ENCODE results near the gene LPCAT1. TPM values are rescaled to one million over a fixed set of nuclear protein-coding genes. Genes with fewer than 3 reads are reported as not detected.
A peak's percentile ranks its signal among the peaks of the same experiment; 100 is the strongest.

Gene LPCAT1
- total and polyA plus RNA-seq, 2 experiments from 2014 or later, result 78.0 to 255 TPM

DNA sequence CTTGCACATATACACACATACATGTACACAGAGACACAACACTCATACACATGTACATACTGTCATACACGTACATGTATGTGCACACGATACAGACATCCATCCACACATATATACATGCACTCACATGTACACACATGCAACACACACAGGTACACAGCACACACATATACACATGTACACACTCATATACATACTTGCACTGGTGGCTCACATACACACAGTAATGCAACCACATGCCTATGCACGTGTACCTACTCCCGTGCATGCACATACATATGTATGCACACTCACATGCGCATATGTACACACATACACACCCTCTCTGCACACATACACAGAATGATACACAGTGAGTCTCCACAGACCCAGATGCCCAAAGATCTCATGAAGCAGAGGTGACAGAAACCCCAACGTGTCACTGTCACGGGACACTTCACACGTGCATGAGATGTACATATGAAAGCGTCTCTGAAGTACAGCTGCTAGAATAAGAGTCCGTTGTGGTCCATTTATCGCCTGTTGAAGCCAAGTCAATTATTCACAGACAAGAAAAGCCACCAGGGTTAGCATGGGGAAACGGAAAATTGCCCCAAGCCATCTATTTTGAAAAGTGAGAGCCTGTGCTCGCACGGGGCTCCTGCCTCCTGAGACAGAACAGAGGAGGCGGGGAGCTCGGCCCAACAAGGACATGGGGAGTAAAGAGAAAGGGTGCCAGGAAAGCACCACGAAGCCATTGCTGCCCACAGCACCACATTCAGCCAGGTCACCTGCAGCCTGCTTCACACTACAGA lies 24.9 kb downstream of the LPCAT1 start:
- Histone ChIP-seq H3K4me2 (no peak overlapping the region), H3K4me3 (no peak overlapping the region), H3K79me2 (replicated peaks; ENCODE audit: insufficient read depth) (peaks cover 88% of the 10 kb centered on the region), H3K36me3 (ENCODE audit: insufficient read depth) (0 out of 2 replicates have a peak, but pooled peaks cover 9% of the 10 kb centered on the region), H3K4me1 (ENCODE audit: insufficient read depth) (peaks cover 16% of the 10 kb centered on the region; the same call in 1 of the 2 replicates), H3F3A (replicated peaks; ENCODE audit: low read depth) (peaks cover 14% of the 10 kb centered on the region; the same call in 1 of the 2 replicates), H3K27me3 (ENCODE audit: insufficient read depth) (no peaks in the 10 kb centered on the region), H2AFZ (no peak overlapping the region), H3K27ac (ENCODE audit: low read depth) (peak overlapping the region; percentile 45; the same call in 1 of the 2 replicates), H4K20me1 (replicated peaks; ENCODE audit: insufficient read depth) (peaks cover 62% of the 10 kb centered on the region), H3K9me2 (ENCODE audit: insufficient read depth) (no peaks in the 10 kb centered on the region)
- ATAC-seq (no peak), DNase-seq (ENCODE audit: low spot score) (no peak)
- Mint-ChIP-seq H3K9me3 (no peaks in the 10 kb centered on the region), H3K36me3 (ENCODE audit: low read depth) (peaks cover 60% of the 10 kb centered on the region), H3K4me1 (peaks cover 22% of the 10 kb centered on the region), H3K27ac (no peak overlapping the region), H3K4me3 (no peak overlapping the region), H3K27me3 (ENCODE audit: insufficient read depth, low read depth, poor library complexity) (peaks cover 16% of the 10 kb centered on the region)
- TF ChIP-seq ZNF114 (CRISPR knock-in tag; IDR thresholded peaks at IDR 0.05), result no peak
- TF ChIP-seq ZNF331 (CRISPR knock-in tag; IDR thresholded peaks at IDR 0.05; ENCODE audit: low read depth), result no peak
- no peak for TF ChIP-seq JUNB (IDR thresholded peaks at IDR 0.05; ENCODE audit: unreplicated experiment)
- TF ChIP-seq POLR2AphosphoS5 (IDR thresholded peaks at IDR 0.05; ENCODE audit: low read depth), result no peak
- no peak for TF ChIP-seq EZH2 (IDR thresholded peaks at IDR 0.05; ENCODE audit: low read depth, unreplicated experiment)
- TF ChIP-seq, protein P1, sequence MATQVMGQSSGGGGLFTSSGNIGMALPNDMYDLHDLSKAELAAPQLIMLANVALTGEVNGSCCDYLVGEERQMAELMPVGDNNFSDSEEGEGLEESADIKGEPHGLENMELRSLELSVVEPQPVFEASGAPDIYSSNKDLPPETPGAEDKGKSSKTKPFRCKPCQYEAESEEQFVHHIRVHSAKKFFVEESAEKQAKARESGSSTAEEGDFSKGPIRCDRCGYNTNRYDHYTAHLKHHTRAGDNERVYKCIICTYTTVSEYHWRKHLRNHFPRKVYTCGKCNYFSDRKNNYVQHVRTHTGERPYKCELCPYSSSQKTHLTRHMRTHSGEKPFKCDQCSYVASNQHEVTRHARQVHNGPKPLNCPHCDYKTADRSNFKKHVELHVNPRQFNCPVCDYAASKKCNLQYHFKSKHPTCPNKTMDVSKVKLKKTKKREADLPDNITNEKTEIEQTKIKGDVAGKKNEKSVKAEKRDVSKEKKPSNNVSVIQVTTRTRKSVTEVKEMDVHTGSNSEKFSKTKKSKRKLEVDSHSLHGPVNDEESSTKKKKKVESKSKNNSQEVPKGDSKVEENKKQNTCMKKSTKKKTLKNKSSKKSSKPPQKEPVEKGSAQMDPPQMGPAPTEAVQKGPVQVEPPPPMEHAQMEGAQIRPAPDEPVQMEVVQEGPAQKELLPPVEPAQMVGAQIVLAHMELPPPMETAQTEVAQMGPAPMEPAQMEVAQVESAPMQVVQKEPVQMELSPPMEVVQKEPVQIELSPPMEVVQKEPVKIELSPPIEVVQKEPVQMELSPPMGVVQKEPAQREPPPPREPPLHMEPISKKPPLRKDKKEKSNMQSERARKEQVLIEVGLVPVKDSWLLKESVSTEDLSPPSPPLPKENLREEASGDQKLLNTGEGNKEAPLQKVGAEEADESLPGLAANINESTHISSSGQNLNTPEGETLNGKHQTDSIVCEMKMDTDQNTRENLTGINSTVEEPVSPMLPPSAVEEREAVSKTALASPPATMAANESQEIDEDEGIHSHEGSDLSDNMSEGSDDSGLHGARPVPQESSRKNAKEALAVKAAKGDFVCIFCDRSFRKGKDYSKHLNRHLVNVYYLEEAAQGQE (IDR thresholded peaks at IDR 0.05; ENCODE audit: unreplicated experiment), result no peak
- TF ChIP-seq NANOG (IDR thresholded peaks at IDR 0.05; ENCODE audit: borderline replicate concordance), result no peak
- no peak for TF ChIP-seq ETS1 (IDR thresholded peaks at IDR 0.05)
- no peak for TF ChIP-seq EZH2phosphoT487 (IDR thresholded peaks at IDR 0.05; ENCODE audit: unreplicated experiment)
- no peak for TF ChIP-seq CTCF (conservative IDR thresholded peaks at IDR 0.05; ENCODE audit: low read depth in 2 of 2)
- no peak for TF ChIP-seq STAT1 (IDR thresholded peaks at IDR 0.05; ENCODE audit: unreplicated experiment)
- TF ChIP-seq, protein P2, sequence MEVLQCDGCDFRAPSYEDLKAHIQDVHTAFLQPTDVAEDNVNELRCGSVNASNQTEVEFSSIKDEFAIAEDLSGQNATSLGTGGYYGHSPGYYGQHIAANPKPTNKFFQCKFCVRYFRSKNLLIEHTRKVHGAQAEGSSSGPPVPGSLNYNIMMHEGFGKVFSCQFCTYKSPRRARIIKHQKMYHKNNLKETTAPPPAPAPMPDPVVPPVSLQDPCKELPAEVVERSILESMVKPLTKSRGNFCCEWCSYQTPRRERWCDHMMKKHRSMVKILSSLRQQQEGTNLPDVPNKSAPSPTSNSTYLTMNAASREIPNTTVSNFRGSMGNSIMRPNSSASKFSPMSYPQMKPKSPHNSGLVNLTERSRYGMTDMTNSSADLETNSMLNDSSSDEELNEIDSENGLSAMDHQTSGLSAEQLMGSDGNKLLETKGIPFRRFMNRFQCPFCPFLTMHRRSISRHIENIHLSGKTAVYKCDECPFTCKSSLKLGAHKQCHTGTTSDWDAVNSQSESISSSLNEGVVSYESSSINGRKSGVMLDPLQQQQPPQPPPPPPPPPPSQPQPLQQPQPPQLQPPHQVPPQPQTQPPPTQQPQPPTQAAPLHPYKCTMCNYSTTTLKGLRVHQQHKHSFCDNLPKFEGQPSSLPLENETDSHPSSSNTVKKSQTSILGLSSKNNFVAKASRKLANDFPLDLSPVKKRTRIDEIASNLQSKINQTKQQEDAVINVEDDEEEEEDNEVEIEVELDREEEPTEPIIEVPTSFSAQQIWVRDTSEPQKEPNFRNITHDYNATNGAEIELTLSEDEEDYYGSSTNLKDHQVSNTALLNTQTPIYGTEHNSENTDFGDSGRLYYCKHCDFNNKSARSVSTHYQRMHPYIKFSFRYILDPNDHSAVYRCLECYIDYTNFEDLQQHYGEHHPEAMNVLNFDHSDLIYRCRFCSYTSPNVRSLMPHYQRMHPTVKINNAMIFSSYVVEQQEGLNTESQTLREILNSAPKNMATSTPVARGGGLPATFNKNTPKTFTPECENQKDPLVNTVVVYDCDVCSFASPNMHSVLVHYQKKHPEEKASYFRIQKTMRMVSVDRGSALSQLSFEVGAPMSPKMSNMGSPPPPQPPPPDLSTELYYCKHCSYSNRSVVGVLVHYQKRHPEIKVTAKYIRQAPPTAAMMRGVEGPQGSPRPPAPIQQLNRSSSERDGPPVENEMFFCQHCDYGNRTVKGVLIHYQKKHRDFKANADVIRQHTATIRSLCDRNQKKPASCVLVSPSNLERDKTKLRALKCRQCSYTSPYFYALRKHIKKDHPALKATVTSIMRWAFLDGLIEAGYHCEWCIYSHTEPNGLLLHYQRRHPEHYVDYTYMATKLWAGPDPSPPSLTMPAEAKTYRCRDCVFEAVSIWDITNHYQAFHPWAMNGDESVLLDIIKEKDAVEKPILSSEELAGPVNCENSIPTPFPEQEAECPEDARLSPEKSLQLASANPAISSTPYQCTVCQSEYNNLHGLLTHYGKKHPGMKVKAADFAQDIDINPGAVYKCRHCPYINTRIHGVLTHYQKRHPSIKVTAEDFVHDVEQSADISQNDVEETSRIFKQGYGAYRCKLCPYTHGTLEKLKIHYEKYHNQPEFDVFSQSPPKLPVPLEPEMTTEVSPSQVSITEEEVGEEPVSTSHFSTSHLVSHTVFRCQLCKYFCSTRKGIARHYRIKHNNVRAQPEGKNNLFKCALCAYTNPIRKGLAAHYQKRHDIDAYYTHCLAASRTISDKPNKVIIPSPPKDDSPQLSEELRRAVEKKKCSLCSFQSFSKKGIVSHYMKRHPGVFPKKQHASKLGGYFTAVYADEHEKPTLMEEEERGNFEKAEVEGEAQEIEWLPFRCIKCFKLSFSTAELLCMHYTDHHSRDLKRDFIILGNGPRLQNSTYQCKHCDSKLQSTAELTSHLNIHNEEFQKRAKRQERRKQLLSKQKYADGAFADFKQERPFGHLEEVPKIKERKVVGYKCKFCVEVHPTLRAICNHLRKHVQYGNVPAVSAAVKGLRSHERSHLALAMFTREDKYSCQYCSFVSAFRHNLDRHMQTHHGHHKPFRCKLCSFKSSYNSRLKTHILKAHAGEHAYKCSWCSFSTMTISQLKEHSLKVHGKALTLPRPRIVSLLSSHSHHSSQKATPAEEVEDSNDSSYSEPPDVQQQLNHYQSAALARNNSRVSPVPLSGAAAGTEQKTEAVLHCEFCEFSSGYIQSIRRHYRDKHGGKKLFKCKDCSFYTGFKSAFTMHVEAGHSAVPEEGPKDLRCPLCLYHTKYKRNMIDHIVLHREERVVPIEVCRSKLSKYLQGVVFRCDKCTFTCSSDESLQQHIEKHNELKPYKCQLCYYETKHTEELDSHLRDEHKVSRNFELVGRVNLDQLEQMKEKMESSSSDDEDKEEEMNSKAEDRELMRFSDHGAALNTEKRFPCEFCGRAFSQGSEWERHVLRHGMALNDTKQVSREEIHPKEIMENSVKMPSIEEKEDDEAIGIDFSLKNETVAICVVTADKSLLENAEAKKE (CRISPR knock-in tag; IDR thresholded peaks at IDR 0.05), result no peak
- no peak for TF ChIP-seq CREB1 (CRISPR knock-in tag; IDR thresholded peaks at IDR 0.05; ENCODE audit: low read depth)

Measured in GM23338 (cell line).